OCI-LY1 (cell line): ENCODE measurements around the gene MEIOB.

Experiments
- H2AFZ ChIP-seq: fragments of 200-600 bp; sonication (generic), shearing (Covaris generic); 2 replicates; pipeline ENCODE4 v1.6.0; 2014; ENCODE audit warnings: antibody characterized with exemption, mild to moderate bottlenecking, low read length
- H3F3A ChIP-seq: fragments of 200-600 bp; sonication (generic), shearing (Covaris generic); 2 replicates; pipeline ENCODE4 v1.6.0; 2014; ENCODE audit warnings: mild to moderate bottlenecking, antibody characterized with exemption, low read length, moderate library complexity; ENCODE audit not compliant: insufficient read depth
- H3K27ac ChIP-seq: fragments of 200-600 bp; sonication (generic); 2 replicates; pipeline ENCODE4 v1.5.1; 2014; ENCODE audit warnings: low read length, mixed run types, mild to moderate bottlenecking, low read depth; ENCODE audit not compliant: poor library complexity, severe bottlenecking
- H3K27me3 ChIP-seq: fragments of 200-600 bp; sonication (generic); 2 replicates; pipeline ENCODE4 v1.6.0; 2014; ENCODE audit warnings: antibody characterized with exemption, mild to moderate bottlenecking, low read length, moderate library complexity; ENCODE audit not compliant: insufficient read depth
- H3K36me3 ChIP-seq: fragments of 200-600 bp; sonication (generic); 2 replicates; pipeline ENCODE4 v1.6.1; 2014; ENCODE audit warnings: mild to moderate bottlenecking, antibody characterized with exemption, low read length, moderate library complexity, mixed read lengths; ENCODE audit not compliant: insufficient read depth
- H3K4me1 ChIP-seq: fragments of 200-600 bp; sonication (generic); 2 replicates; pipeline ENCODE4 v1.5.1; 2014; ENCODE audit warnings: mild to moderate bottlenecking, low read length, moderate library complexity; ENCODE audit not compliant: insufficient read depth, severe bottlenecking
- H3K4me2 ChIP-seq: fragments of 200-600 bp; sonication (generic), shearing (Covaris generic); 2 replicates; pipeline ENCODE4 v1.6.1; 2014; ENCODE audit warnings: low read length
- H3K4me3 ChIP-seq: fragments of 200-600 bp; sonication (generic); 2 replicates; pipeline ENCODE4 v1.5.1; 2014; ENCODE audit warnings: low read length, low read depth, mild to moderate bottlenecking, mixed read lengths; ENCODE audit not compliant: poor library complexity, severe bottlenecking
- H3K79me2 ChIP-seq: fragments of 200-600 bp; shearing (Covaris generic); 2 replicates; pipeline ENCODE4 v1.6.1; 2016; ENCODE audit warnings: mixed run types, low read length, mixed read lengths; ENCODE audit not compliant: insufficient read depth
- H3K9ac ChIP-seq: fragments of 200-600 bp; sonication (generic), shearing (Covaris generic); 2 replicates; pipeline ENCODE4 v1.6.1; 2014; ENCODE audit warnings: mild to moderate bottlenecking, low read length, mixed read lengths
- H3K9me2 ChIP-seq: fragments of 200-600 bp; sonication (generic), shearing (Covaris generic); 2 replicates; pipeline ENCODE4 v1.6.1; 2014; ENCODE audit warnings: low read depth, mild to moderate bottlenecking, low read length, mixed read lengths
- H3K9me3 ChIP-seq: fragments of 200-600 bp; shearing (Covaris generic); 2 replicates; pipeline ENCODE4 v1.6.1; 2014; ENCODE audit warnings: low read length, mixed read lengths
- H4K20me1 ChIP-seq: fragments of 200-600 bp; sonication (generic), shearing (Covaris generic); 2 replicates; pipeline ENCODE4 v1.6.0; 2016; ENCODE audit warnings: mild to moderate bottlenecking, low read length; ENCODE audit not compliant: insufficient read depth
- EZH2 ChIP-seq: fragments of 200-600 bp; sonication (generic), shearing (Covaris generic); IDR thresholded peaks from 2 replicates; pipeline ENCODE4 v1.8.0; 2017; ENCODE audit warnings: borderline replicate concordance, mixed run types, mild to moderate bottlenecking, antibody characterized with exemption, low read length, moderate library complexity, mixed read lengths
- TF ChIP-seq, protein P1 (sequence below): fragments of 200-600 bp; sonication (generic), shearing (Covaris generic); IDR thresholded peaks from 2 replicates; pipeline ENCODE4 v1.5.1; 2017; ENCODE audit warnings: mild to moderate bottlenecking, antibody characterized with exemption, low read length, moderate library complexity, mixed read lengths

Gene MEIOB

DNA sequence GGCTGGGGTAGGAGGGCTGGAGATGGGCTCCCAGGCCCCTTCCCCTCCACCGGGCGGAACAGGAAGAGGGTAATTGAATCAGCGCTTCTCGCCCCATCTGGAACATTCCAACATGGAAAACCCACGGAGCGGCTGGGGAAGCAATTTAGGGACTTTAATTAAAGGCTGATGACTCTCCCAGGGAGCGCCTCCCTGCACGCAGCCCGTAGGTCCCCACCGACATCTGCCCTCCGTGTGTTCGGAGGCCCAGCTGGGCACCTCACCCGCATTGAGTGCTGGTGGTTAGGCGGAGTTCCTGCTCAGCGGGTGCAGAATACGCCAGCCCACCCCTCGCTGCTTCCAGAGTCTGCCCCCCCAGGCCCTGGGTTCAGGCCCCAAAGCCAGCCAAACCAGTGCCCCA is 36.2 kb upstream of the MEIOB start:
- no peaks in the 10 kb centered on the region for H3K27me3 ChIP-seq
- no peak overlapping the region for H2AFZ ChIP-seq
- no peaks in the 10 kb centered on the region for H3K9me2 ChIP-seq
- no peaks in the 10 kb centered on the region for H3F3A ChIP-seq
- H3K4me1 ChIP-seq, result no peaks in the 10 kb centered on the region
- no peak overlapping the region for H3K4me3 ChIP-seq
- H3K4me2 ChIP-seq, result no peak overlapping the region
- H3K79me2 ChIP-seq, result no peaks in the 10 kb centered on the region
- no peaks in the 10 kb centered on the region for H3K36me3 ChIP-seq
- H3K9me3 ChIP-seq, result no peaks in the 10 kb centered on the region
- TF ChIP-seq, protein P1, sequence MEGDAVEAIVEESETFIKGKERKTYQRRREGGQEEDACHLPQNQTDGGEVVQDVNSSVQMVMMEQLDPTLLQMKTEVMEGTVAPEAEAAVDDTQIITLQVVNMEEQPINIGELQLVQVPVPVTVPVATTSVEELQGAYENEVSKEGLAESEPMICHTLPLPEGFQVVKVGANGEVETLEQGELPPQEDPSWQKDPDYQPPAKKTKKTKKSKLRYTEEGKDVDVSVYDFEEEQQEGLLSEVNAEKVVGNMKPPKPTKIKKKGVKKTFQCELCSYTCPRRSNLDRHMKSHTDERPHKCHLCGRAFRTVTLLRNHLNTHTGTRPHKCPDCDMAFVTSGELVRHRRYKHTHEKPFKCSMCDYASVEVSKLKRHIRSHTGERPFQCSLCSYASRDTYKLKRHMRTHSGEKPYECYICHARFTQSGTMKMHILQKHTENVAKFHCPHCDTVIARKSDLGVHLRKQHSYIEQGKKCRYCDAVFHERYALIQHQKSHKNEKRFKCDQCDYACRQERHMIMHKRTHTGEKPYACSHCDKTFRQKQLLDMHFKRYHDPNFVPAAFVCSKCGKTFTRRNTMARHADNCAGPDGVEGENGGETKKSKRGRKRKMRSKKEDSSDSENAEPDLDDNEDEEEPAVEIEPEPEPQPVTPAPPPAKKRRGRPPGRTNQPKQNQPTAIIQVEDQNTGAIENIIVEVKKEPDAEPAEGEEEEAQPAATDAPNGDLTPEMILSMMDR, result no peak
- TF ChIP-seq EZH2, result no peak
- H3K27ac ChIP-seq, result no peak overlapping the region
- H3K9ac ChIP-seq, result no peak overlapping the region
- H4K20me1 ChIP-seq, result no peaks in the 10 kb centered on the region

DNA sequence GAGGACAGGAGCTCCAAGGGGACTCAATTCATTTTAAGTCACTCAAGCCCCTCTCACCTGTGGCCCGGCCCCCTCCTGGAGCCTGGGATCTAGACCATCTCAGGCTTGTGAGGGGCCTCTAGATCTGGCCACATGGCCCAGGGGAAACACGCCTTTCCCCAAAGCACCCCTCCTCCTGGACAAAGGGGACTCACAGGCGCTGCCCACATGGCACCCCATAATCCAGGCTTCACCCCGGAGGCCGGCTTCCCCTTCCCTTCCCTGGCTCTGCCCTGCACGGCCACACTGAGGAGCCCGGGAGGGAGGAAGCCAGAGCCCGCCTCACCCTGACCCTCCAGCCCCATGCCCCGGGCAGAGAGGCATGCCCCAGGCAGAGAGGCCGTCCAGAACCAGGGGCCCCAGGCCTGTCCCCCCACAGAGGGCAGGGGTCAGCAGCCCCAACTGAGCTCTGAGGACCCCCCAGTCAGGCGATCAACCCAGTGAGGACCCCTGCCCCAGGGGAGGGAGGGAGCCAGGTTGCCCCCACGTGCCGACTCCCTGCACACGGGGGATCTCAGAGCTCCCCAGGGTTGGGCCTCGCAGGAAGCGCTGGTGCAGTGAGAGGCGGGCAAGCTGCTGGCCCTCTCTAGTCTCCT is 35.4 kb upstream of the MEIOB start:
- Histone ChIP-seq H3K4me2 (no peak overlapping the region), H3K4me1 (no peaks in the 10 kb centered on the region), H3F3A (no peaks in the 10 kb centered on the region), H2AFZ (no peak overlapping the region), H3K4me3 (no peak overlapping the region), H3K36me3 (no peaks in the 10 kb centered on the region), H3K27me3 (no peaks in the 10 kb centered on the region), H3K27ac (no peak overlapping the region), H3K9me3 (no peaks in the 10 kb centered on the region), H3K79me2 (no peaks in the 10 kb centered on the region), H3K9me2 (no peaks in the 10 kb centered on the region), H3K9ac (no peak overlapping the region), H4K20me1 (no peaks in the 10 kb centered on the region)
- no peak for TF ChIP-seq EZH2
- TF ChIP-seq, protein P1, result no peak

DNA sequence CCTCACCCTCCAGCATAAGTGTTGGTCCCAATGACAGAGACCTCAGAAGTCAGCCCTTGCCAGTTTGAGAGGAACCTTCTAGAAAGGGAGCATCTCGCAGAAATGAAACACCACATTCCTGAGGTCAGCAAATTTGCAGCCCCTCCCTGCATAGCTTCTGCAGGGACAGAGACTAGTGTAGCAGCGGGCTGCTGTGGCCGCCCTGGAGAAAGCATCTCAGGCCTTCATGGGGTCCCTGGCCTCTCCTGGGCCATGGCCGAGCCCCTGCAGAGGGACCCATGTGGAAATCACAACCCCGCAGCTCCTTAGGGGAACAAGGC is 34.8 kb upstream of the MEIOB start:
- Histone ChIP-seq H3K9me3 (no peaks in the 10 kb centered on the region), H3K4me3 (no peak overlapping the region), H2AFZ (no peak overlapping the region), H3K9me2 (no peaks in the 10 kb centered on the region), H3K36me3 (no peaks in the 10 kb centered on the region), H3F3A (no peaks in the 10 kb centered on the region), H3K4me2 (no peak overlapping the region), H3K4me1 (no peaks in the 10 kb centered on the region), H3K9ac (no peak overlapping the region), H3K27ac (no peak overlapping the region), H4K20me1 (no peaks in the 10 kb centered on the region), H3K27me3 (no peaks in the 10 kb centered on the region), H3K79me2 (no peaks in the 10 kb centered on the region)
- TF ChIP-seq, protein P1, result no peak
- no peak for TF ChIP-seq EZH2
